Stimulated activated CD8-positive, alpha-beta memory T cell treated with anti-CD3 and anti-CD28 coated beads, Interleukin-12 subunit alpha, Interleukin-12 subunit beta, amount 100 ng/mL, for 4 hours (primary cell): ENCODE data around the gene HOXB9.

ENCODE experiments used
- DNase-seq: peaks from one replicate; pipeline ENCODE4 v3.0.0-alpha.2; 2020; ENCODE audit warnings: low read depth

The HOXB9 gene

GRCh38 chr17:48626245-48627117, at the start of gene HOXB9:
Gene HOXB9, minus strand, starts transcription at chr17:48626358. Its CDS starts 89 bp downstream, at chr17:48626269.
- DNase-seq = peak; percentile 61

- no peak for DNase-seq
These were observed 46.2 kb upstream of the HOXB9 start for GRCh38 chr17:48672340-48672739.

GRCh38 chr17:48671697-48672171, 45.6 kb upstream of the HOXB9 start:
- peak; percentile 43 for DNase-seq

GRCh38 chr17:48663134-48663924, 37.2 kb upstream of the HOXB9 start:
- DNase-seq = no peak

DNA sequence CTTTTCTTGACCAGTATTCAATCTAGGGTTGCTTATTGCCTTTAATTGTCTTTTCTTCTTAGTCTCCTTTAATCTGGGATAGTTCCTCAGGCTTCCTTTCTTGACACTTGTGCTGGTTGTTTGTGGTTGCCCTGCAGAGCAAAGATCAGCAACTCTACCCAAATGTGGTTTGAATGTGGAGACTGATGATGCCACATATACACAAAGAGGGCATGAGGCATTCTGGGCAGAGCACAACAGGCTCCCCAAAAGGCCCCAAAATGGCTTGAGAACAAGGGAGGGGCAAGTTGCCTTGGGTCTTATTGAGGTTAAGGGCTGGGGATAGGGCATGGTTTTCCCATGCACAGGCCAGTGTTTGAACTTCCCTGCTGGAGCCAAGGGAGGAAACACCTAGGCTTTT, 29.8 kb upstream of the HOXB9 start:
- no peak for DNase-seq

DNA sequence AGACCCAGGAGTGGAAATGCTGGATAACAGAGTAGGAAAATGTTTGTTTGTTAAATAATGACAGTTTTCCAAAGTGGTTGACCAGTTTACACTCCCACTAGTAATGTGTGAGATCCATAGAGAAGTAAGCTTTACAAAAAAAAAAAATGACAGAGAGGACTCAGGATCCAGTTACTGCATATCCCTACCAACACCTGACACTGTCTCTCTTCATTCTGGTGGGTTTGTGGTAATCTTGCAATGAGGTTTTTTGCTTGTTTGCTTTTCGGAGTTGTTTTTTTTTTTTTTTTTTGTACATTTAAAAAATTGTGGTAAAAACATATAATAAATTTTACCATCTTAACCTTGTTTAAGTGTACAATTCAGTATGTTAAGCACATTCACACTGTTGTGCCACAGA, 23.6 kb upstream of the HOXB9 start:
- DNase-seq = no peak

DNA sequence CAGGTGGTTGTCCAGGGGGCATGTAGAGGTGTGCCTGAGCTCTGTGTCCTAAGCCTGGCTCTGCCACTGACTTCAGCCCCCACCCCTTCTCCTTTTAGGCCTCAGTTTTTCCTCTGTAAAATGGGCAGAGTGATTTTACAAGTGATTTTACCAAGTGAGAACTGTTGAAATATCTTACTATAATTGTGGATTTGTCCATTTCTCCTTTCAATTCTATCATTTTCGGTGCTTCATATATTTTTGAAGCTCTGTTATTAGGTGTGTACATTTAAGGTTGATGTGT, 21.7 kb upstream of the HOXB9 start:
- DNase-seq = no peak

DNA sequence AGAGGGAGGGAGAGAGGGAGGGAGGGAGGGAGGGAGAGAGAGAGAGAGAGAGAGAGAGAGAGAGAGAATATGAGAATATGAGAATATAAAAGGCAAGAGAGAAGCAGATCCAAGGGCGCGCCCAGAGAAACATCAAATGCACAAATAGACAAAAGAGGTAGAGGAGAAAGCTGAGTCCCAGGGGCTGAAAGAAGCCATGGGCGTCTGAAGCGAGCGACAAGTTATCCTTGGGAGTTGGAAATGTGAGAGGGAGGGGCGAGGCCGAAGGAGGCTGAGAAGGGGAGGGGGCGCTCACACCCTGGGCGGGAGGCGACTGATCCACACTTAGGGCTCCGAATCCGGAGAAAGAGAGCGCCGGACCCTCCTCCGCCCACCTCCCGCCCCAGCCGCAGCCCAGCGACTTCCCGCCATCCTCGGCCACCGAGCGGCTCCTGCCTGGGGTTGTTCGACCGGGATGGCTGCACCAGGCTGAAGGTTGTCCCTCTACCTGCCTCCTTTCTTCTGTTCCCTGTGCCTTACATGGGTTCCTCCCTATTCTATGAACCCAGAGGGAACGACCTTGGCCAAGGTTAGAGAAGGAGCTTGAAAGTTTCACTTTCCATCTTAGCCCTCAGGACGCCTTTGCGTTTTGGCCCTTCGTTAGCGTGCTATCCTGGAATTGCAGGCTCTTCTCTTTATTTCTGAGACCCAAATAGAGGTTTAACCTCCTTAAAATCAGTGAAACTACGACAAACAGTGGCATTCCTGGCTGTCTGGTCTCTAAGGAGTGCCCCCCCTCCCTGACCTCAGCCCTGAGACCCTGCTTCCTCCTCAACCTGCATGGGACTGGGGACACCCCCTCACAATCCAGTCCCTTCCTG, 21.2 kb upstream of the HOXB9 start:
- DNase-seq = no peak

DNA sequence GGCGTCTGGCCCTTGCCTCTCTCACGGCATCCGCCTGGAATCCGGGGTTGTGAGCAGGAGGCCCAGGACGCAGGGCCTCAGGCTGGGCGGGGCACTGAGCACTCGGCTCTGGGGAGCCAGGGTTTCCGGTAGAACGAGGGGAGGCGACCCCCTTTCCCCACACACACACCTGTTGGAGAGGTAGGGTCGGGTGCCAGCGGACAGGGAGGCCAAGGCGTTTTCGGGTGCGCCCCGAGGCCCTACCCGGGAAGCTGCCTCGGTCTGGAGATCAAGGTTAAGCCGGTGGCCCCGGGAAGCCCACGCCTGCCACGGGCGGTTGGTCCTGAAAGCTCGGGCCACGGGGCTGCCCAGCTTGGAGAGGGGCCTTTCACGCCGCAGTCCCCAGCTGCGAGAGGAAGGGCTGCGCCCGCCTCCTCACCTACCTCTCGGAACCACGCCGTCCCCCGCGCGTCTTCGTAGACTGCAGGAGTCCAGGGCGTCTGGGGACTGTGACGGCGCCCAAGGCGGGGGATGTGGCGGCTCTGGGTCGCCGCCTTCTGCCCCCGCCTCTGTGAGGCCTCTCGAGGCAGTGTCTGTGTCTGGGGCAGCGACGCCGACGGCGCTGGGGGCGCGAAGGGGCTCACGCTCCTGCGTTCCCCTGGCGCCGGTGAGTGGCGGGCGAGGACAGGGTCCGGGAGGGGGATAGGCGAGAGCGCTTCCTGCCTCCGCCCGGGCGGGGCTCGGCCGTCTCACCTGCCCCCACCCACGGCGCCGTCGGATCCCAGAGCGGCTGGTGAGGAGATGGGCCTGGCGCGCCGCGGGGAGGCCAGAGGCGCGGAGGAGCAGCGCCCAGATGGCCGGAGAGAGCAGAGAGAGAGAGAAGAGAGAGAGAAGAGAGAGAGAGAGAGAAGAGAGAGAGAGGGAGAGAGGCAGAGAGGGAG, 20.3 kb upstream of the HOXB9 start:
- DNase-seq = peak; percentile 25

DNA sequence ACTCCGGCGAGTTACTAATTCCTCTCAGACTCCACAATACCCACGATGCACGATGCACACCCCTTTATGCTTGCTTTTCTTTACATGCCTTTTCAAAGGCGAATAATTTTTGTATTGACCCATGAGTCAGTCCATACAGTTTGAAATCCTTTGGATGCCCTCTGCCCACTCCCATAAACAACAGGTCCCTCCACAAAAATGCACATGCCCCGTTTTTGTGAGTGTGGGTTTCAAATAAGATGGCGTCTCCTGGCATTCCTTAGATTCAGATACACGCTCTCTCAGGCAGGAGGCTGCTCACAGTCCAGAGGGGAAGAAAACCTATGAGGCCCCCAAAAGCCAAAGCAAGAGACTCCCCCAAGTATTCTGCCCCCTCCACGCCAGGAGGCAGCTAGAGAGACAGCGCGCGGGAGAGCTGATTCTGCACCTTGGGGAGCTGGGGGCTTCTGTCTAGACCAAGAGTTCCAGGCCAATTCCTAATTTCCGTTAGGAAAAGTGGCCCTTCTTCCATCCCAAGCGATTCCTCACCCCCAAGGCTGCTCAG, 19.6 kb upstream of the HOXB9 start:
- no peak for DNase-seq

GRCh38 chr17:48644910-48645557, 18.9 kb upstream of the HOXB9 start:
- no peak for DNase-seq

GRCh38 chr17:48644159-48644558, 18.0 kb upstream of the HOXB9 start:
- DNase-seq = no peak

DNA sequence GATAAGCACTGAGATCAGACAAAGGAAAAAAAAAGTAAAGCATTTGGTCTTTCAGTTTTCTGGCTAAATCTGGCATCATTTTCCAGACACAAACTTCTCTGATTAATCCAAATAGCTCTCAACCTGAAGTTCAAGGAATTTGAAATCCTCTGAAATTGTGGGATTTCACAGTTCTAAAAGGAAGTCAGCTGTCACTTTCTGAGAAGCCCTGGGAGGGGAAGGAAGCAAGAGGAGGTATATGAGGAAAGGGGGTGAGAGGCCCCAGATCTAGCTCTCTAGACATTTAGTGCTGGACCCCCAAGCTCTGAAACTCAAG, 17.5 kb upstream of the HOXB9 start:
- no peak for DNase-seq

DNA sequence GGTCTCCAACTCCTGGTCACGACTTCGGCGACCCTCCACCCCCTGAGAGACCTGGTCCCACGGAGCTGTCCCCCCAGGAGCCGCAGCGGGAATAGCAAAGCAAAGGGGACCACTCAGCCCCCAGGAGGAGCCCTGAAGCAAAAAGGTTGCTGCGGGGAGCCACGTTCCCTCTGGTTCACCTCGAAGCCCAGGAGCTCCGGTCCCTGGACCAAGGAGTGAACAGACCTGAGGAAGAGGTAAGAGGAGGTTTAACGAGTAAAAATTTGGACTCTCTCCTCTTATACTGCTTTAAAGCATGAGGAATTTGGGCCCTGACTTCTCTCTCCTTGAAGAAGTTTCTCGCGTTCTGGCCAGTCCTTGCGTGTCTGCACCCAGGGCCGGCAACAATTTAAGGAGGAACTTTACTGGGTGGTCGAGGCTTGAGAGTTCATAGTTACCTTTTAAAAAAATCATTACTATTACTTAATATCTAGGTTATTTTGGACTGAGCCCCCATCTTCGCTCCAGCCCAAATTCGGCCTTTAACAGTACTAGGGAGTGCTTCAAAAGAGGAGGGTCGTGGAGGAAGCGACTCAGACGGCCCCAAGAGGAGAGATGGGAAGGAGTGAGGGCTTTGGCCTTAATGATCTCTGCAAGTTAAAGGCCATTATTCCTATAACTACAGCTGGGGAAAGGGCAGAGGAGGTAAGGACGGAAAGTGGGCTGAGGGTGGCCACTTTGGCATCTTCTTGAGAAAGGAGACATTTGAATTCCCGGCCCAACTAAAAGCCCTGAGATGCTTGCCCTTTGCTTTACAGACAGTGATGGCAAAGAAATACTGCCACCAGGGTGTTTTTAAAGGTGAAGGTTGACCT, 16.9 kb upstream of the HOXB9 start:
- DNase-seq = no peak

DNA sequence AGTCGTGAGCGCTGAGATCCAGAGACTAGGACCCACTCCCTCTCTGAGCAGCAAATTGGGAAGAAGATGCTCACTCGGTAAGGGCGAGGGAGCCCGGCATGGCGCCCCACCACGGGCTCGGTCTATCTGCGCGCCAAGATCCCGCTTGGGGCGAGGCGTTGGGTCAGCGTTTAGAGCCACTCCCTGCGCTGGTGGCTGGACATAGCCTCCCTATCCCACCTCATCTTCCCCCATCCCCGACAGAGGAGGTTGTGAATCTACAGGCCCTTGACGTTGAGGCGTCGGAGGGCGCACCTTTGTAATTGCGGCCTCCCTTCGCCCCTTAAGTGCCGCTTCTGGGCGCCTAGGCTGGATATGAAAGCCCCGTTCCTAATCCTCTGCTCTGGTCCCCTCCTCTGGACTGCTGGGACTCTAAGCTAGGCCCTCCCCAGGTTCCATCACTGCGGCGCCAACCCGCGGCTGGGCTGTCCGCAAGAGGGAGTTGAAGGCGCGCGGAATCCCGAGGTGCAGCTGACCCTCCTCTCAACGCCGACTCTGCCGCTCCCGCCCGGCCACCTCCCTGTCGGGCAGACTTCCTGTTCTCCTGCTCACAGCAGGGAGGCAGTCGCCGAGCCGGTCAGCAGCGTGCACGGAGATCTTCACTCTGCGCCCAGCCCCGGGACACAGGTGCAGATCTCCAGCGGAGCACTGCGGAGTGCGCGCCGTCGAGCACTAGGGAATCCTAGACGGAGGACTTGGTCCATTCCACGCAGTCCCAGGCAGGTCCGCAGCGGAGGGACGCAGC, 16.1 kb upstream of the HOXB9 start:
- DNase-seq = no peak

GRCh38 chr17:48641541-48642058, 15.4 kb upstream of the HOXB9 start:
- DNase-seq = no peak

- DNase-seq = no peak
These were observed 14.7 kb upstream of the HOXB9 start for GRCh38 chr17:48640858-48641180.

DNA sequence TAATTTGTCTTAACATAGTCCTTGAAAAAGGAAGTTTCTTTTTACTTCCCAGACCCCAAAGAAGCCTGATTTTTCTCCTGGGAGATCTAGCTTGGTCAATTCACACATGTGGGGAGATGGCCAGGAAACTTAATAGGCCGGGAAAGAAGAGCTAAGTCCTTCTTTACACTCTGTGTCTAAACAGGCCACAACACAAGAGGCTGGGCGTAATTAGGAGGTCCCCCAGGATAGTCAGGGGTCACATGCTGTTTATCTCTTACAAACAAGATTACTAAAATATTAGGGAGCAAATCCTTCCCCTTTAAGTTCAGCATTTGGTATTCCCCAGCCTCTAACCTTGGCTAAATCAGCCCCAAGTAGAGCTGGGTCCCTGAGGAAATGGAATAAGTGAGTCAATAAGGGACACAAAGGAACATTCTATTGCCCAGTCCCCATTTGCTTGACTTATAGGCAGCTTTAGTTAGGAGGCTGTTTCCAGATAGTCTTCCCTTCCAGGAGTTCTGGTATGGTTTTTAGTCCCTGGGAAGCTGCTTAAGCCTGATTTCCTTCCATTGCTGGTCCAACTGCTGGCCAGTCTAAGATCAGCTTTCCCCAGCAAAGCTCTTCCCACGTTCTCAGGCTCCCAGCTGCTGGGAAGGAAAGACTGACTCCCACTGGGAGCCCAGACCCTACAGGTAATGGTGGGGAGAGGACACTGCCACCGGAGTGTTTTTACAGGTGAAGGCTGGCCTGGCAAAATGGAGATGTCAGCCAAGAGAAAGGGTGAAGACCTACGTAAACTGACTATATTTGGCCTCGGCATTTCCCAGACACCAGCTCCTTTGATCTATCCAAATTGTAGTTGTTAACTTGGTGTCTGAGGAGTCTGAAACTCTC, 14.1 kb upstream of the HOXB9 start:
- no peak for DNase-seq
